Upper lobe of right lung (tissue), 1 donor: Measurements from ENCODE around the gene ELF5. TPM values are rescaled to one million over a fixed set of nuclear protein-coding genes. Genes with fewer than 3 reads are reported as not detected.

ENCODE experiments used
- ATAC-seq: fragments of 200-7000 bp; cut with Tn5 transposase; one replicate; pipeline ENCODE4 v1.9.1; 2020; ENCODE audit warnings: mild to moderate bottlenecking, moderate library complexity
- DNase-seq: peaks from one replicate; pipeline ENCODE4 v3.0.0-alpha.2; 2020
- H3K27ac ChIP-seq: fragments of 200-600 bp; one replicate; pipeline ENCODE4 v1.8.0; 2022
- H3K27me3 ChIP-seq: fragments of 200-600 bp; one replicate; pipeline ENCODE4 v1.8.0; 2022; ENCODE audit warnings: mild to moderate bottlenecking
- H3K36me3 ChIP-seq: fragments of 200-600 bp; one replicate; pipeline ENCODE4 v1.8.0; 2022
- H3K4me1 ChIP-seq: fragments of 200-600 bp; one replicate; pipeline ENCODE4 v1.8.0; 2022
- H3K4me3 ChIP-seq: fragments of 200-600 bp; one replicate; pipeline ENCODE4 v1.8.0; 2022; ENCODE audit warnings: mild to moderate bottlenecking
- H3K9me3 ChIP-seq: fragments of 200-600 bp; one replicate; pipeline ENCODE4 v1.8.0; 2022
- CTCF ChIP-seq: fragments of 200-600 bp; IDR thresholded peaks from one replicate; pipeline ENCODE4 v1.8.0; 2022; ENCODE audit warnings: antibody characterized with exemption
- intact Hi-C: fragments of 100-400 bp; cut with DNase I; formaldehyde crosslinking; loops from one replicate; pipeline ENCODE4 v1.11.0; 2022
- total RNA-seq: library from RNA; stranded (reverse); fragmentation: NEBNext Ultra II Directional; extraction: Animal tissue kit (Norgen Biotek cat#: 25700); gene quantifications from one replicate; pipeline ENCODE4 v1.2.1, GENCODE V29; 2021
- donor health status: DM: no; HTN: yes; CAD: no; lungs with severe emphysema.

ELF5 gene
- total RNA-seq, 1 donor from 2014 or later: 10.7 TPM

GRCh38 chr11:34481307-34481706 is 32.3 kb downstream of the ELF5 start:
- H3K4me1 ChIP-seq: no peaks in the 10 kb centered on the region
- no peak for TF ChIP-seq CTCF
- H3K9me3 ChIP-seq: no peaks in the 10 kb centered on the region
- H3K4me3 ChIP-seq: no peak overlapping the region
- H3K27ac ChIP-seq: no peak overlapping the region
- DNase-seq (no peak), ATAC-seq (no peak)
- no peaks in the 10 kb centered on the region for H3K27me3 ChIP-seq
- H3K36me3 ChIP-seq: no peaks in the 10 kb centered on the region
- intact Hi-C loops: no loop called here

GRCh38 chr11:34480314-34480713 is 33.3 kb downstream of the ELF5 start:
- Histone ChIP-seq H3K9me3 (no peaks in the 10 kb centered on the region), H3K4me1 (no peaks in the 10 kb centered on the region), H3K4me3 (no peak overlapping the region), H3K27me3 (no peaks in the 10 kb centered on the region), H3K36me3 (no peaks in the 10 kb centered on the region), H3K27ac (no peak overlapping the region)
- ATAC-seq: no peak
- no peak for DNase-seq
- intact Hi-C loops: no loop called here
- TF ChIP-seq CTCF: no peak

- H3K4me1 ChIP-seq: no peaks in the 10 kb centered on the region
- TF ChIP-seq CTCF: no peak
- ATAC-seq: no peak
- H3K36me3 ChIP-seq: no peaks in the 10 kb centered on the region
- H3K4me3 ChIP-seq: no peak overlapping the region
- no peaks in the 10 kb centered on the region for H3K9me3 ChIP-seq
- intact Hi-C loops: no loop called here
- DNase-seq: no peak
- no peaks in the 10 kb centered on the region for H3K27me3 ChIP-seq
- no peak overlapping the region for H3K27ac ChIP-seq
Measured at GRCh38 chr11:34478845-34479663, 34.5 kb downstream of the ELF5 start.

- no peaks in the 10 kb centered on the region for H3K4me1 ChIP-seq
- no peak overlapping the region for H3K27ac ChIP-seq
- no peak overlapping the region for H3K4me3 ChIP-seq
- DNase-seq: no peak
- intact Hi-C loops: no loop called here
- no peak for ATAC-seq
- H3K9me3 ChIP-seq: no peaks in the 10 kb centered on the region
- peaks cover 17% of the 10 kb centered on the region for H3K36me3 ChIP-seq
- H3K27me3 ChIP-seq: no peaks in the 10 kb centered on the region
- TF ChIP-seq CTCF: no peak
Measured at GRCh38 chr11:34476849-34477248, 36.7 kb downstream of the ELF5 start.

- Histone ChIP-seq H3K4me1 (no peaks in the 10 kb centered on the region), H3K27ac (no peak overlapping the region), H3K36me3 (peaks cover 29% of the 10 kb centered on the region), H3K9me3 (no peaks in the 10 kb centered on the region), H3K27me3 (no peaks in the 10 kb centered on the region), H3K4me3 (no peak overlapping the region)
- intact Hi-C loops: no loop called here
- no peak for TF ChIP-seq CTCF
- DNase-seq (no peak), ATAC-seq (no peak)
Measured at GRCh38 chr11:34475656-34476055, 37.9 kb downstream of the ELF5 start.
